ENCODE measurements around the gene DPP9. TPM values are rescaled to one million over a fixed set of nuclear protein-coding genes. Genes with fewer than 3 reads are reported as not detected.

Gene DPP9
- total and polyA plus RNA-seq, 2 of the 8 experiments (the other 6 are each of a cell fraction or from before 2014, with no cell fraction given), result 11.6 to 40.7 TPM

DNA sequence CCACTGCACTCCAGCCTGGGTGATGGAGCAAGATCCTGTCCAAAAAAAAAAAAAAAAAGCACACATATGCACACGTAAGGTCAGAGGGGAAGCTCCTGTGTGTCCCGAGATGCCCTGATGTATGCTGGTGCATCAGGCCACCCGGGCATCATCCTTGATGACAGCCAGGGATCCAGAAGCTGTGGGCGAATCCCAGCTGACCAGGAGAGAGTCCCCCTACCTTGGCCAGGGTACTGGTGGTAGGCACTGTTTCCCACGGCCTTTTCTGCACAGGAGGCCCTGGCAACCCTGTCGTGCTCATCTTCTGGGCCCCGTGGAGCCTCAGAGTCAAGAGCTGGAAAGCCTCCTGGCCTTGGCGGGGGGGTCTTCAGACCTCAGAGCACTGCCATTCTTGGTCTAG is 67.5 kb downstream of the DPP9 start (continued):
- TF ChIP-seq, protein P1, sequence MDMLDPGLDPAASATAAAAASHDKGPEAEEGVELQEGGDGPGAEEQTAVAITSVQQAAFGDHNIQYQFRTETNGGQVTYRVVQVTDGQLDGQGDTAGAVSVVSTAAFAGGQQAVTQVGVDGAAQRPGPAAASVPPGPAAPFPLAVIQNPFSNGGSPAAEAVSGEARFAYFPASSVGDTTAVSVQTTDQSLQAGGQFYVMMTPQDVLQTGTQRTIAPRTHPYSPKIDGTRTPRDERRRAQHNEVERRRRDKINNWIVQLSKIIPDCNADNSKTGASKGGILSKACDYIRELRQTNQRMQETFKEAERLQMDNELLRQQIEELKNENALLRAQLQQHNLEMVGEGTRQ (IDR thresholded peaks at IDR 0.05; ENCODE audit: low read length), result no peak
